ENCODE results near the gene ASNS. TPM values are rescaled to one million over a fixed set of nuclear protein-coding genes. Genes with fewer than 3 reads are reported as not detected.
"Not testable (repeated sequence)": the region's sequence is repeated elsewhere in the genome, so short reads cannot be mapped to it uniquely, and the experiment has no call there.

The ASNS gene
- total RNA-seq, 1 experiment from 2014 or later: 374 TPM

- H3K4me1 Mint-ChIP-seq (ENCODE audit: low read depth, unreplicated experiment): not testable (repeated sequence)
These were observed 19.5 kb upstream of the ASNS start for GRCh38 chr7:97891721-97892120.

GRCh38 chr7:97879527-97879926 is 7.3 kb upstream of the ASNS start:
- BruUV-seq (replicated peaks); H3K4me1 Mint-ChIP-seq (ENCODE audit: low read depth, unreplicated experiment); H3K9me3 ChIP-seq; H3K27me3 Mint-ChIP-seq (ENCODE audit: insufficient read depth, unreplicated experiment); H3K4me3 ChIP-seq (ENCODE audit: low read depth, low read length); H3K36me3 ChIP-seq (ENCODE audit: control insufficient read depth, insufficient read depth, low read length); H3K9me3 Mint-ChIP-seq (ENCODE audit: unreplicated experiment); H3K27ac Mint-ChIP-seq (ENCODE audit: unreplicated experiment); H3K4me1 ChIP-seq; H3K27me3 ChIP-seq (replicated peaks; ENCODE audit: control insufficient read depth, insufficient read depth, low read length); H3K4me3 Mint-ChIP-seq (ENCODE audit: unreplicated experiment); DNase-seq; CTCF ChIA-PET; H3K36me3 Mint-ChIP-seq (ENCODE audit: insufficient read depth, unreplicated experiment); POLR2A ChIA-PET; intact Hi-C loops (cut with micrococcal nuclease; ENCODE audit: unreplicated experiment): not testable (repeated sequence)

More at GRCh38 chr7:97891721-97892120, 19.5 kb upstream of the ASNS start:
- H3K36me3 Mint-ChIP-seq (ENCODE audit: insufficient read depth, unreplicated experiment); BruUV-seq (replicated peaks); H3K27ac Mint-ChIP-seq (ENCODE audit: unreplicated experiment); H3K36me3 ChIP-seq (ENCODE audit: control insufficient read depth, insufficient read depth, low read length); H3K4me3 ChIP-seq (ENCODE audit: low read depth, low read length); H3K27me3 ChIP-seq (replicated peaks; ENCODE audit: control insufficient read depth, insufficient read depth, low read length); intact Hi-C loops (cut with micrococcal nuclease; ENCODE audit: unreplicated experiment); CTCF ChIA-PET; DNase-seq; H3K9me3 ChIP-seq; POLR2A ChIA-PET; H3K9me3 Mint-ChIP-seq (ENCODE audit: unreplicated experiment); H3K4me3 Mint-ChIP-seq (ENCODE audit: unreplicated experiment); H3K27me3 Mint-ChIP-seq (ENCODE audit: insufficient read depth, unreplicated experiment); H3K4me1 ChIP-seq: not testable (repeated sequence)

GRCh38 chr7:97874894-97875293 is 2.7 kb upstream of the ASNS start:
- H3K36me3 ChIP-seq (ENCODE audit: control insufficient read depth, insufficient read depth, low read length); H3K27me3 Mint-ChIP-seq (ENCODE audit: insufficient read depth, unreplicated experiment); H3K4me1 Mint-ChIP-seq (ENCODE audit: low read depth, unreplicated experiment); H3K9me3 ChIP-seq; H3K4me3 Mint-ChIP-seq (ENCODE audit: unreplicated experiment); H3K27ac Mint-ChIP-seq (ENCODE audit: unreplicated experiment); CTCF ChIA-PET; DNase-seq; POLR2A ChIA-PET; H3K4me1 ChIP-seq; H3K4me3 ChIP-seq (ENCODE audit: low read depth, low read length); BruUV-seq (replicated peaks); H3K9me3 Mint-ChIP-seq (ENCODE audit: unreplicated experiment); H3K27me3 ChIP-seq (replicated peaks; ENCODE audit: control insufficient read depth, insufficient read depth, low read length): not testable (repeated sequence)
- peaks cover 22% of the 10 kb centered on the region for H3K36me3 Mint-ChIP-seq (ENCODE audit: insufficient read depth, unreplicated experiment)
- intact Hi-C loops (cut with micrococcal nuclease; ENCODE audit: unreplicated experiment): loop anchor here (5.0 kb wide), 4 partner anchors 37 to 1573 kb away; no protein-coding TSS in a partner anchor

GRCh38 chr7:97873606-97874005 is 1.4 kb upstream of the ASNS start:
- BruUV-seq (replicated peaks): no TSS peak
- peaks cover 6% of the 10 kb centered on the region for H3K4me1 Mint-ChIP-seq (ENCODE audit: low read depth, unreplicated experiment)
- no peak for DNase-seq
- TF ChIP-seq CTCF (IDR thresholded peaks at IDR 0.05; ENCODE audit: insufficient read depth in 1 of 2, low read depth in 1 of 2, low read length in 1 of 2, severe bottlenecking in 1 of 2, unreplicated experiment in 1 of 2): no peak
- Histone ChIP-seq H3K27me3 (replicated peaks; ENCODE audit: control insufficient read depth, insufficient read depth, low read length) (no peaks in the 10 kb centered on the region), H3K4me3 (ENCODE audit: low read depth, low read length) (no peak overlapping the region), H3K36me3 (ENCODE audit: control insufficient read depth, insufficient read depth, low read length) (no peaks in the 10 kb centered on the region), H3K4me1 (no peaks in the 10 kb centered on the region), H3K9me3 (no peaks in the 10 kb centered on the region)
- POLR2A ChIA-PET: no interaction called here
- CTCF ChIA-PET: no interaction called here
- H3K27me3 Mint-ChIP-seq (ENCODE audit: insufficient read depth, unreplicated experiment): no peaks in the 10 kb centered on the region
- H3K36me3 Mint-ChIP-seq (ENCODE audit: insufficient read depth, unreplicated experiment): peaks cover 34% of the 10 kb centered on the region
- intact Hi-C loops (cut with micrococcal nuclease; ENCODE audit: unreplicated experiment): loop anchor here (2.0 to 5.0 kb wide), 5 partner anchors 39 to 1571 kb away; no protein-coding TSS in a partner anchor
- H3K27ac Mint-ChIP-seq (ENCODE audit: unreplicated experiment): no peak overlapping the region
- H3K4me3 Mint-ChIP-seq (ENCODE audit: unreplicated experiment): no peak overlapping the region
- H3K9me3 Mint-ChIP-seq (ENCODE audit: unreplicated experiment): no peaks in the 10 kb centered on the region

Data from Caco-2 (cell line).